Activated naive CD4-positive, alpha-beta T cell treated with Interleukin-2 at 50 U/mL for 16 hours (primary cell): ENCODE measurements around the gene MYO5C.
"Not testable (repeated sequence)": the region's sequence is repeated elsewhere in the genome, so short reads cannot be mapped to it uniquely, and the experiment has no call there.

Experiments
- DNase-seq: peaks from one replicate; pipeline ENCODE4 v3.0.0-alpha.2; 2020

MYO5C gene

DNA sequence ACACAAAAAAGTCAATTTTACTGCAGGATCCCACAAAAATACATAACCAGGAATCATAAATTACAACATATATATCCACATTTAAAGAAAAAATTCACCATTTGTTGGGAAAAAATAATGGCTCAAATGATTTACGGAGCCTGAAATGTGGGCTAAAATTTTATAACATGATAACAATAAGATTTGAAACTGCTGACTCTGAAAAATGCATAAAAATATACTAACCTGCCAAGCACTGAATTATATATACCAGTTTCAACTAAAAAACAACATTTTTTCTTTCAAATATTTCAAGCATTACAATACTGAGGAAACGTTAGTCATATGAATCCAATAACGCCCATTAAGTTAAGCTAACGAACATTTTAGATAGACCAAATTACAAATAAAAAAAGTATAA lies 12.2 kb upstream of the MYO5C start:
- no peak for DNase-seq

GRCh38 chr15:52306270-52306669 lies 10.7 kb upstream of the MYO5C start:
- no peak for DNase-seq

GRCh38 chr15:52303093-52303772 lies 7.6 kb upstream of the MYO5C start:
- DNase-seq = no peak

DNA sequence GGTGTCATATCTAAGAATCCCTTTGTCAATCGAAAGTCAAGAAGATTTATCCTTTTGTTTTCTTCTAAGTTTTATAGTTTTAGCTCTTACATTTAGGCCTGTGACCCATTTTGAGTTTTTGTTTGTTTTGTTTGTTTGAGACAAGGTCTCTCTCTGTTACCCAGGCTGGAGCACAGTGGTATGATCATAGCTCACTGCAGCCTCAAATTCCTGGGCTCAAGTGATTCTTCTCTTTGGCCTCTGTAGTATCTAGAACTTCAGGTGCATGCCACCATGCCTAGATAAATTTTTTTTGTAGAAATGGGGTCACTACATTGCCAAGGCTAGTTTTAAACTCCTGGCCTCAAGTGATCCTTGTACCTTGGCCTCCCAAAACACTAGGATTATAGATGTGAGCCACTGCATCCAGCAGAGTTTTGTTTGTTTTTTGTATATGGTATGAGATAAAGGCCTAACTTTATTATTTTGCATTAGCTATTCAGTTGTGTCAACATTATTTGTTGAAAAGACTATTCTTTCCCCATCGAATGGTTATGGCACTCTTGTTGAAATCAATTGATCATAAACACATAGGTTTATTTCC lies 5.8 kb upstream of the MYO5C start:
- DNase-seq = no peak

DNA sequence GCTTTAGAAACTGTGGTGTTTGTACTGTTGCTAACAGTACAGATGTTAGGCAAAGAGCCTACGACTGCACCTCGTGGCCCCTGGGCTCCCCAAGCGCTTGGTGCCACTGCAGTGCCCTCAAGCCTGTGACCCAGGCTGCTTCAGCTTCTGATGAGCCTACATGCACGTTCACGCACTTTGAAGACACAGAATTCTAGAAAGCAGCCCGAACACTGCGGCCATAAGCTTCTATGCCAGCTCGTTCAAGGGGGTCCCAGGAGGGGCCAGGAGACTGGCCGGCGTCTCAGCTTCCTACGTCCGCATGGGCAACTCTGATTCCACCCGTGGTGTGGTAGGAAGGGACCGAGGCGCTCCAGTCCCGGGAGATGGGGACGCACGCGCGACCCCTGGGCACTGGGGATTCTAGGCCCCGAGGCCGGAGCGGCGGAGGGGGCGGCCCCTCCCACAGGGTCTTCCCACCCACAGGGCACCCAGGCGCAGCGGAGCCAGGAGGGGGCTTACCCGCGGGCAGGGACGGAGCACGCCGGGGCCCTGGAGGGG lies 653 bp downstream of the MYO5C start:
- no peak for DNase-seq

DNA sequence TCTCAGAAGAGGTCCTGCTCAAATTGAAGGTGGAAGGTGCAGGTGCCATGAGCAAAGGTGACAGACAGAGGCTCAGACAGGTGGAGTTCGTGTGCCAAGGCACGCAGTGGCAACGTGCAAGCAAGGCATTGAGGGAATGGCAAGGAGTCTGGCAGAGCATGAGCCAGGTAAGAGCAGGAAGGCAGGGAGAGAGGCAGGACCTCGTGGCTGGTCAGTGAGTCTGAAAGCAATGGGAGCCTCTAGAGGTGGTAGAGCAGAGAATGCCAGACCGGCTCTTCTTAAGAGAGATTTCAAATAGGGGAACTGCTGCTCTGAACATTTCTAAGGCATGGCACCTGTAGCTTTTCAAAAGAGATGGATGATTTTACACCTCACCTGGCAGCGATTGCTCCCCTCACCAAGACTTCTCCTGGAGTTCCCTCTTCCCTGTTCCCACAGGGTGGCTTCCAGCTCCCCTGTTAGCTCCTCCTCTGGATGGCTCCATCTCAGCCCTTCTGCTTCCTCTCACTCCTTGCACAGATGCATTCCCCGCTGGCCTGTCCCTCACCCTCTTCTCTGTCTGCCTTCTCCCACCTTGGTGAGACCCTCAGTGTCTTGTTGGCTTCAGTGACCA lies 2.7 kb downstream of the MYO5C start:
- no peak for DNase-seq

DNA sequence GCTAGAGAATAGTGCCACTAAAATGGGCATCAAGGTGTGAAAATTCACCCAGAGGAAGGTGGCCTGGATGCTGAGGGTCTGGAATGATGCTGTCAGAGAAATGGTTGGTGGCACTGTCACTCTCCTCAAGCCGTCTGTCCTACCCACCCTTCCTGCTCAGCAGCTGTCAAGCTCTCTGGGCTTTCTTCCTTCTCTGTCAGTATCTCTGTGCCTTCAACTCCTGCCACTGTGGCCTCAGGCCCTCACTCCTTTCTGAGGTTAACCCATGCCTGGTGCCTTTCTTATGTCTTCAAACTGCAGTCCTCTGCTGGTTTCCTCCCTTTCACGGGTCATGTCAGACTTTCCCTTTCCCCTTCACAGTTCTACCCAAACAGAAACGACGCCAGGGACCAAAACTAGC lies 4.4 kb downstream of the MYO5C start:
- DNase-seq = no peak

DNA sequence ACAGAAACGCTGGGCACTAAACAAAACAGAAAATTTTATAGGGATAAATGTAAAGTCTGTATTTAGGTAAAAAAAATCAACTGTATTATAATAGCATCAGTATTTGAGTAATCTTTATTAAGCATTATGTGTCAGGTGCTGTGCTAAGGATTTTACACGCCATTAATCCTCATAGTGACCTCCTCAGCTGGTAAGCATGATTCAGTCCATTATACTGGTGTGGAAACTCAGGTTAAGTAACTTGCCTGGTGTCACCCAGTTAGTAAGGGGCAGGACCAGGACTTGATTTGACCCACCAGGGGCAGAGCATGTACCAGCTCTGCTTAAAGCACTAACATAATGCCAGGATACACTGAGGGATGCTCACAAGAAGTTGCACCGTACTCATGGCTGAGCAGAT lies 4.8 kb downstream of the MYO5C start:
- no peak for DNase-seq

DNA sequence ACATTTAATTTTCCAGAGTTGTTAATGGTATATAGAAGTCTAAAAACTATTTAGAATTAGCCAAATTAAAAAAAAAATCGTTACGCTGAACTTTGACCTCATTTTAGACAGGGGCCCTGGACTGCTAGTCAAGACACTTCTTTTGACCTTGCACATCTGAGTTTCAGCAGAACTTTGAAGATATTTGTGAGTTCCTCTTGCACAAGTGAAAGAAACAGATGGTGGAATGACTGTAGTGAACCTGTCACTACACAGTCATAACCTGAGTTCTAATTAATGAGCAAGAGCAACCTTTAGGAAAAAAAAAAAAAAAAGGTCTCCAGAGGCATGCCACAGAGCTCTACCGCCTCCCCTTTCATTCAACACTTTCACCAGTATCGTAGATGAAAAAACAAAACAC lies 5.3 kb downstream of the MYO5C start:
- no peak for DNase-seq

DNA sequence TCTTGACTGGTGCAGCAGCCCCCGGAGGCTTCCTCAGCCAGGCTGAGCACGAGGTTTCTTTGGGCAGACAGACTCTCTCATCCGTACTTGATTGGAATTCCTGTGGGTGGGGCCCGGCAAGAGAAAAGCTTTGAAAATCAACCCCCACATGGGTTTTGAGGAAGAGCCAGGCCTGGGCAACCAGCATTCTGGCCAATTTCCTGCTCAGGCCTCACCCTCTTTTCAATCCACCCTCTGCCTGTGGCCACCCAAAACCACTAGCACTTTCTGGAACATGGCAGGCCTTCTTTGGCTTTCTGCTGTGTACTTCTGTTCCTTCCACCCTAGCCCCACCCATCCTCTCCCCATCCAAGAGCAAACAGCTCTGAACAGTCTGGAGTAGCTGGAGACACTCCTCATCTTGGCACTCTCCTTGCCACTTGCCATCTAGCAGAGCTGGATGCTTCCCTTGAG lies 5.9 kb downstream of the MYO5C start:
- DNase-seq = no peak

GRCh38 chr15:52288986-52289385 lies 6.6 kb downstream of the MYO5C start:
- DNase-seq = no peak

DNA sequence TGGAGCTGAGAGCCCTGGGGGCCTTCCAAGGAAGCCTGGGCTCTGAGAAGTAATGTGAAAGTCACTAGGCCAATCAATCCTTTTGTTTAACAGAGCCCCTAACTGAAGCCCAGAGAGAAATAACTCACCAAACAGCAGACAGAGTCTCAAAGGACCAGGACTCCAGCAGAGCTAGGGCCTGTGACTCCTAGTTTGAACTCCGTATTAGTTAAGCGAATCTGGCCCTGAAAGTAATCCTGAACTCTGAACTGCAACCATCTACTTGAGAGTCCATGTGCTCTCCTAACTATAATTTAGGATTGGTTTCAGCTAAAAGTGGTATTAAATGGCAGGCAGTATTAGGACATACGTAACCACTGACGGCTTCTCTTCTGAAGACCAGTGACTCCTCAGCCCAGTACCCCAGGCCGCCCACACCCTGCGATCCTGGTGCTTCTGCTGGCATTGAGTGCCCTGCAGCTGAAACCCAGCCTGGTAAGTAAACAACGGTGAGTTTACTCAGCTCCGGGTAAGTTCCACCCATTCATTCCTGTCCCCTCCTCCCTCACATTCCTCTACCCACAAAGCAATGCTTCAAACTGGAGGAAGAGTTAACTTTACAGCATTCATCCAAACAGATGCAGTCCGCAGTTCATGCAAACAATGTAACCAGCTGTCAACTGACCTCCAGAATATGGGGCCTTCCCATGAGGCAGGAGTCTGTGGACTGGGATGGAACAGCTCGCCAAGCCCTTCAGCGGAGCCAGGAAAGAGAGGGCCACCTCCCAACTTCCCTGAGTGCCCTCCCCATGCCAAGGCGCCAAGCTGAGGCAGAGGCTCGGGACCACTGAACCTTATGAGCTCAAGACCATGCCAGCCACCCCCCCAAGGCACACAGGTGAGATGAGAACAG lies 7.3 kb downstream of the MYO5C start:
- no peak for DNase-seq

GRCh38 chr15:52287114-52287513 lies 8.5 kb downstream of the MYO5C start:
- no peak for DNase-seq

- not testable (repeated sequence) for DNase-seq
Measured at GRCh38 chr15:52285941-52286340, 9.7 kb downstream of the MYO5C start.

DNA sequence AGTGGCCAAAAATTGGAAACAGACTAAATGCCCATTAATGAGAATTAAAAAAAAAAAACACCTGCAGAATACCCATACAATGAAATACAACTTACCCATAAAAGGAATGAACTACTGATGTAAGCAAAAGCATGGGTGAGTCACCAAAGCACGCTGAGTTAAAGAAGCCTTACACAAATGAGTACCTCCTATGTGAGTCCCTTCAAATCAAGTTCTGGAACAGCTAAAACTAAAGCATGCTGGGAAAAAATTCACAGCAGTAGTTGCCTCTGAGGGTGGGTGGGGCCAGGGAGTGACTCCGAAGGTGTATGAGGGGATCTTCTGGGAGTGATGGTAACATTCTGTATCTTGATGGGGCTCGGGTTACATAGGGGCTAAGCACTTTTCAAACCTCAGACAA lies 11.4 kb downstream of the MYO5C start:
- DNase-seq = no peak

- no peak for DNase-seq
Measured at GRCh38 chr15:52283281-52283680, 12.3 kb downstream of the MYO5C start.

DNA sequence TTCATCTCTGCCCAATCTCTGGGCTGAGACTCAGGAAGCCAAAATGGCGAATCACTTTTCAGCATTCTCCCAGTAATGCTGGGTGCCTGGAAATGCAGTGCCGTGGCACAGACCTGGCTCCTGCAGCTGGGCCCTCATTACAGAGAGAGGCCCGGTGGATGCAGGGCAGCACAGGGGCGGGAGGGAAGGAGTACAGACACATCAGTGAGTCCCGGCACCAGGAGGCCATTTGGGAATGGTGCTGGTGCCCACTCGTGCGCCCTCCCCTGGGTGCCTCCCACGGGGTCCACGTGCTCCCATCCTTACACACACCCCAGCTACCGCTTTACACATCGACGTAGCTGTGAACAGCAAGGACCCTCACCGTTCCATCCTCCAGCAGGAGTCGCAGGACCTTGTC lies 13.2 kb downstream of the MYO5C start:
- no peak for DNase-seq

DNA sequence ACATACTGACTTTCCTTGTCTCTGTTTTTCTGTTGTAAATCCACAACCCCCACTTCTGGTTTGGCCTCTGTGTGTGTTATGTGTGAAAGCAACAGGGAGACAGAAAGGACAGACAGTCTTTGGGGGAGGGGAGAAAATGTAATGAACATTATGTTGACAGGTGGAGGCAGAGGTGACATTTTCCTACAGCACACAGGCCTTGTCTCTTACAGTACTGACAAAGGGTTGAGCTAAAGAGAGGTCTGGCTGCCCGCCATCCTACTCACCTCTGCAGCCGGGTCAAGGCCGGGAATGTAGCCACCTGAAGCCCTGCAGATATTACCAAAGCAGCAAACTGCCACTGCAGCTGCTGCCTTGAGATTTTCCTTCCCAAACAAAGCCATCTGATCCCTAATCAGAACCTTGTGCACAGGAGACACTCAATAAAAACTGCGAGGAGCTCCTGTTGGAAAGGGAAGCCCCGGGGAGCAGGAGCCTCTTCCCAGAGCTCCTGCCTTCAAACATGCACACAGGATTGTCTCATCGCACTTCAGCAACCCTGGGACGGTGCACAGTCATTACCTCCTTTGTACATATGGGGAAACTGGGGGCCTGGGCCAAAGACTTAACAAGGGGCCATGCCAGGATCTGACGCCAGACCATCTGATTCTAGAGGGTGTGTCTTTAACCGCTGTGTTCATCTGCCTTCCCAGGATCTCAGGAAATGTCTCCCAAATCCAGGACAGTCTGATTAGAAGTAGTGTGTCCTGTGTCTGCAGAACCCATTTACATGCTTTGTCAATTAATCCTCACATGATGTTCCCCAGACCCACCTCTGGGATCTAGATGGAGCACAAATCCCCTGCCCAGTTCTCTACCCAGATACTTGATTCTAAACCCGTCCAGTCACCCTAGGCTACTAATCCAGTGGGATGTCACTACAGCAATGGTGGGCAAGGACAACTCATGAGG lies 14.2 kb downstream of the MYO5C start:
- no peak for DNase-seq

DNA sequence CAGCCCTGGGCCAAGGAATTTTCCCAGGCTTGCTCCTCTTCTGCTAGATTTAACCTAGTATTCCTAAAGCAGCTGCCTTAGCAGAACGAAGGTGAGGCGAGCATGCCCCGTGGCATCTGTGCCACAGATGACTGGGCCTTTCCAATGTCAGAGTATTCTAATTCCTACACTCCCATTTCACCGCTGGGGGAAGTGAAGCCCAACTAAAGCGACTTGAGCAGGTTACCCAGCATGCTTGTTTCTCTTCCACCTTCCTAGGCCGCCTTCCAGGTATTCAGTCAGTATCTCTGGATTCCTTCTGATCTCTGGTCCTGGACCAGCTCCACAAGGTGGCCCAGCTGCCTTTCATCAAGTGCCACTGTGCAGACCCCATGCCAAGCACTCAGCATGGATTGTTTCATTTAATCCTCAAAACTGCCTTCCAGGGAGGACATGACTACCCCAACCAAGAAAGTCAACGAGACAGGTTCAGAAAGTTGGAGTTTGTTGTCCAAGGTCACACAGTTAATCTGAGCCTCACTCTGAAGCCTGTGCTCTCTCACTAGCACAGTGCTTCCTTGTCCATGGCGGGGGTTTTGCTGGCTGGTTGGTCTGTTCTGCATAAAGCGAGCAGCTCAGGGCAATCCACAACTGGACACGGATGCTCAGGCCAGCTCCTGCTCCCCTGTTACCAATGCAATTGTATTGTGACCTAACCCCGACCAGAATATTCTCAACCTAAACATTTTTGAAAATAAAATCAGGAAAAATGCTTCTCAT lies 15.1 kb downstream of the MYO5C start:
- no peak for DNase-seq

DNA sequence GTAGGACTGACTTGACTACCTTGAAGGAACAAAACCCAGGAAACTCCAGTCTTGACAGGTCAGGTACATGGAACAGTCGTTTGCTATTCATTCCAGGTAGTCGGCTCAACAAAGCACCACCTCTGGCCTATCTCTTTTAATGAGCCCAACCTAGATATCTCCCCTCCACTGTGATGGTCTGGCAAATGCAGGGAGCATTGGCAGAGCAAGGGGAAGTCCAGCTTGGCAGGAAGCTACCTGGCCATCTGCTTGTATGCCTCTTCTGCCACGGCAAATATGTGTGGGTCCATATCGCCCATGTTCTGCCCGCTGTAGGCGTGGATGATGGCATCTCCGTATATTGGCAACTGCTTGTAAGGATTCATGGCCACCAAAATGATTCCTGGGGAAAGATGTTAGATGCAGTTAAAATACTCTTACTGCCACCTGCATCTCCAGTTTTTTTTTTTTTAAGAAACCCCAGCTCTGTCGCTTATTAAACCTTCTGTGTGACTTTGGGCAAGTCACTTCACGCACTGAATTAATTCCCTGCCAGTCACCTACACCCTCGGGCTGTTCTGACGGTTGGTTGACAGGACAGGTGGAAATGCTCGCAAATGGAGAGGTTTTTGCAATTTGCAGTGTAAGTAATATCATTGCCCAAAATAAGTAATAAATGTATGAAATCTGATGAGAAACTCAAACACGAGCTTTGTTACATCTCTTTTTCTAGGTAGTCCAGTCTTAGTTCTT lies 16.8 kb downstream of the MYO5C start:
- no peak for DNase-seq

- no peak for DNase-seq
Measured at GRCh38 chr15:52278135-52278534, 17.5 kb downstream of the MYO5C start.
